Measurements from ENCODE around the gene SAG. TPM values are rescaled to one million over a fixed set of nuclear protein-coding genes. Genes with fewer than 3 reads are reported as not detected.

Gene SAG
- total and polyA plus RNA-seq, 2 of the 13 experiments (the other 11 are each of a cell fraction or from before 2014, with no cell fraction given) = not detected

DNA sequence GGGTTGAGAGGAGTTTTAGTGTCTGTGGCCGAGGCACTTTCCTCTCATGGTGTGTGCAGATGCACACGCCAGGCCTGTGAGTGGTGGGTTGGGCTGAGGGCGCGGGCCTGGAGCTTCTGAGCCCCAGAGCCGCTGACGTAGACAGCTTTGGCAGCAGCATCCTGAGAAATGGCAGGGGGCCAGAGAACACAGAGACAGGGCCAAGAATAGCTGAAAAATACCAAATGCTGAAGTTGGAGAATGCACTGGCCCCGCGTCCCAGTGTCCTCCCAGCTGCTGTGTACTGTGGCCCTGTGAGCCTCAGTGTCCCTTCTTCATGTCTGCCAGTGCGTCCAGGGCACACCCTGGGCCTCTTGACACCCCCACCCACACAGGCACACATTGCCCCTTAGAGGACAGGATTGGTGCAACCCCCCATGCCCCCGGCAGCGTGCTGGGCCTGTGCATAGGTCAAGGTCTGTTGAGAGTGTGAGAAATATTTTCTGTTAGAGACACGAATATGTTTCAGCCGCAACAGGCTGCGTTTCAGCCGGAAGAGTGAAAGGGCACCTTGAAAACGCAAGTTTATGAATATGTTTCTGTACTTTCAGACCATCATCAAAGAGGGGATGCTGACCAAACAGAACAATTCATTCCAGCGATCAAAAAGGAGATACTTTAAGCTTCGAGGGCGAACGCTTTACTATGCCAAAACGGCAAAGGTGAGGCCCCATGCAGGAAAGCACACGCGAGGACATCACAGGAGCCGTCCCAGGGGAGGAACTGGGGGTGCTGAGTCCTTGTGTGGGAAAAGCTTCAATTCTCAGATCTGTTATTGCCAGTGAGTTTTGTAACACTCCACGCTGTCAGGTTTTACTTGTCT is 80.3 kb downstream of the SAG start (continued):
- TF ChIP-seq ZNF782 (CRISPR knock-in tag; IDR thresholded peaks at IDR 0.05; ENCODE audit: borderline replicate concordance) = 0 out of 2 replicates have a peak, but pooled peaks have one; percentile 1
- TF ChIP-seq CREM (IDR thresholded peaks at IDR 0.05) = peak; percentile 64; the same call in 1 of the 2 replicates
- TF ChIP-seq CREM (CRISPR knock-in tag; IDR thresholded peaks at IDR 0.05) = no peak
- no peak for TF ChIP-seq NFATC3 (CRISPR knock-in tag; IDR thresholded peaks at IDR 0.05)
- TF ChIP-seq ZNF282 (IDR thresholded peaks at IDR 0.05; ENCODE audit: partially characterized antibody) = no peak
- TF ChIP-seq, protein P1, sequence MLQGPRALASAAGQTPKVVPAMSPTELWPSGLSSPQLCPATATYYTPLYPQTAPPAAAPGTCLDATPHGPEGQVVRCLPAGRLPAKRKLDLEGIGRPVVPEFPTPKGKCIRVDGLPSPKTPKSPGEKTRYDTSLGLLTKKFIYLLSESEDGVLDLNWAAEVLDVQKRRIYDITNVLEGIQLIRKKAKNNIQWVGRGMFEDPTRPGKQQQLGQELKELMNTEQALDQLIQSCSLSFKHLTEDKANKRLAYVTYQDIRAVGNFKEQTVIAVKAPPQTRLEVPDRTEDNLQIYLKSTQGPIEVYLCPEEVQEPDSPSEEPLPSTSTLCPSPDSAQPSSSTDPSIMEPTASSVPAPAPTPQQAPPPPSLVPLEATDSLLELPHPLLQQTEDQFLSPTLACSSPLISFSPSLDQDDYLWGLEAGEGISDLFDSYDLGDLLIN (CRISPR knock-in tag; IDR thresholded peaks at IDR 0.05; ENCODE audit: borderline replicate concordance) = no peak
- no peak for TF ChIP-seq RBM22 (optimal IDR thresholded peaks at IDR 0.05; ENCODE audit: low read length)
- TF ChIP-seq, protein P2, sequence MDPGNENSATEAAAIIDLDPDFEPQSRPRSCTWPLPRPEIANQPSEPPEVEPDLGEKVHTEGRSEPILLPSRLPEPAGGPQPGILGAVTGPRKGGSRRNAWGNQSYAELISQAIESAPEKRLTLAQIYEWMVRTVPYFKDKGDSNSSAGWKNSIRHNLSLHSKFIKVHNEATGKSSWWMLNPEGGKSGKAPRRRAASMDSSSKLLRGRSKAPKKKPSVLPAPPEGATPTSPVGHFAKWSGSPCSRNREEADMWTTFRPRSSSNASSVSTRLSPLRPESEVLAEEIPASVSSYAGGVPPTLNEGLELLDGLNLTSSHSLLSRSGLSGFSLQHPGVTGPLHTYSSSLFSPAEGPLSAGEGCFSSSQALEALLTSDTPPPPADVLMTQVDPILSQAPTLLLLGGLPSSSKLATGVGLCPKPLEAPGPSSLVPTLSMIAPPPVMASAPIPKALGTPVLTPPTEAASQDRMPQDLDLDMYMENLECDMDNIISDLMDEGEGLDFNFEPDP (CRISPR knock-in tag; conservative IDR thresholded peaks at IDR 0.05) = peak; percentile 91; the same call in 1 of the 2 replicates
- no peak for TF ChIP-seq ZFP41 (CRISPR knock-in tag; IDR thresholded peaks at IDR 0.05; ENCODE audit: borderline replicate concordance)
- no peak for TF ChIP-seq ZNF543 (CRISPR knock-in tag; IDR thresholded peaks at IDR 0.05)
- TF ChIP-seq, protein P3, sequence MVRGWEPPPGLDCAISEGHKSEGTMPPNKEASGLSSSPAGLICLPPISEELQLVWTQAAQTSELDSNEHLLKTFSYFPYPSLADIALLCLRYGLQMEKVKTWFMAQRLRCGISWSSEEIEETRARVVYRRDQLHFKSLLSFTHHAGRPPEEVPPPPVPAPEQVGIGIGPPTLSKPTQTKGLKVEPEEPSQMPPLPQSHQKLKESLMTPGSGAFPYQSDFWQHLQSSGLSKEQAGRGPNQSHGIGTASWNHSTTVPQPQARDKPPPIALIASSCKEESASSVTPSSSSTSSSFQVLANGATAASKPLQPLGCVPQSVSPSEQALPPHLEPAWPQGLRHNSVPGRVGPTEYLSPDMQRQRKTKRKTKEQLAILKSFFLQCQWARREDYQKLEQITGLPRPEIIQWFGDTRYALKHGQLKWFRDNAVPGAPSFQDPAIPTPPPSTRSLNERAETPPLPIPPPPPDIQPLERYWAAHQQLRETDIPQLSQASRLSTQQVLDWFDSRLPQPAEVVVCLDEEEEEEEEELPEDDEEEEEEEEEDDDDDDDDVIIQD (CRISPR knock-in tag; IDR thresholded peaks at IDR 0.05; ENCODE audit: low read depth) = 0 out of 2 replicates have a peak, but pooled peaks have one; percentile 18
- no peak for TF ChIP-seq MBNL3 (CRISPR knock-in tag; conservative IDR thresholded peaks at IDR 0.05)
- TF ChIP-seq, protein P4, sequence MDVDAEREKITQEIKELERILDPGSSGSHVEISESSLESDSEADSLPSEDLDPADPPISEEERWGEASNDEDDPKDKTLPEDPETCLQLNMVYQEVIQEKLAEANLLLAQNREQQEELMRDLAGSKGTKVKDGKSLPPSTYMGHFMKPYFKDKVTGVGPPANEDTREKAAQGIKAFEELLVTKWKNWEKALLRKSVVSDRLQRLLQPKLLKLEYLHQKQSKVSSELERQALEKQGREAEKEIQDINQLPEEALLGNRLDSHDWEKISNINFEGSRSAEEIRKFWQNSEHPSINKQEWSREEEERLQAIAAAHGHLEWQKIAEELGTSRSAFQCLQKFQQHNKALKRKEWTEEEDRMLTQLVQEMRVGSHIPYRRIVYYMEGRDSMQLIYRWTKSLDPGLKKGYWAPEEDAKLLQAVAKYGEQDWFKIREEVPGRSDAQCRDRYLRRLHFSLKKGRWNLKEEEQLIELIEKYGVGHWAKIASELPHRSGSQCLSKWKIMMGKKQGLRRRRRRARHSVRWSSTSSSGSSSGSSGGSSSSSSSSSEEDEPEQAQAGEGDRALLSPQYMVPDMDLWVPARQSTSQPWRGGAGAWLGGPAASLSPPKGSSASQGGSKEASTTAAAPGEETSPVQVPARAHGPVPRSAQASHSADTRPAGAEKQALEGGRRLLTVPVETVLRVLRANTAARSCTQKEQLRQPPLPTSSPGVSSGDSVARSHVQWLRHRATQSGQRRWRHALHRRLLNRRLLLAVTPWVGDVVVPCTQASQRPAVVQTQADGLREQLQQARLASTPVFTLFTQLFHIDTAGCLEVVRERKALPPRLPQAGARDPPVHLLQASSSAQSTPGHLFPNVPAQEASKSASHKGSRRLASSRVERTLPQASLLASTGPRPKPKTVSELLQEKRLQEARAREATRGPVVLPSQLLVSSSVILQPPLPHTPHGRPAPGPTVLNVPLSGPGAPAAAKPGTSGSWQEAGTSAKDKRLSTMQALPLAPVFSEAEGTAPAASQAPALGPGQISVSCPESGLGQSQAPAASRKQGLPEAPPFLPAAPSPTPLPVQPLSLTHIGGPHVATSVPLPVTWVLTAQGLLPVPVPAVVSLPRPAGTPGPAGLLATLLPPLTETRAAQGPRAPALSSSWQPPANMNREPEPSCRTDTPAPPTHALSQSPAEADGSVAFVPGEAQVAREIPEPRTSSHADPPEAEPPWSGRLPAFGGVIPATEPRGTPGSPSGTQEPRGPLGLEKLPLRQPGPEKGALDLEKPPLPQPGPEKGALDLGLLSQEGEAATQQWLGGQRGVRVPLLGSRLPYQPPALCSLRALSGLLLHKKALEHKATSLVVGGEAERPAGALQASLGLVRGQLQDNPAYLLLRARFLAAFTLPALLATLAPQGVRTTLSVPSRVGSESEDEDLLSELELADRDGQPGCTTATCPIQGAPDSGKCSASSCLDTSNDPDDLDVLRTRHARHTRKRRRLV (CRISPR knock-in tag; IDR thresholded peaks at IDR 0.05) = no peak
- TF ChIP-seq, protein P5, sequence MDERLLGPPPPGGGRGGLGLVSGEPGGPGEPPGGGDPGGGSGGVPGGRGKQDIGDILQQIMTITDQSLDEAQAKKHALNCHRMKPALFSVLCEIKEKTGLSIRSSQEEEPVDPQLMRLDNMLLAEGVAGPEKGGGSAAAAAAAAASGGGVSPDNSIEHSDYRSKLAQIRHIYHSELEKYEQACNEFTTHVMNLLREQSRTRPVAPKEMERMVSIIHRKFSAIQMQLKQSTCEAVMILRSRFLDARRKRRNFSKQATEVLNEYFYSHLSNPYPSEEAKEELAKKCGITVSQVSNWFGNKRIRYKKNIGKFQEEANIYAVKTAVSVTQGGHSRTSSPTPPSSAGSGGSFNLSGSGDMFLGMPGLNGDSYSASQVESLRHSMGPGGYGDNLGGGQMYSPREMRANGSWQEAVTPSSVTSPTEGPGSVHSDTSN (CRISPR knock-in tag; IDR thresholded peaks at IDR 0.05) = no peak
- no peak for TF ChIP-seq HNRNPK (IDR thresholded peaks at IDR 0.05; ENCODE audit: low read depth, low read length, poor library complexity, severe bottlenecking)
